ENCODE data around the gene CCNY.

DNA sequence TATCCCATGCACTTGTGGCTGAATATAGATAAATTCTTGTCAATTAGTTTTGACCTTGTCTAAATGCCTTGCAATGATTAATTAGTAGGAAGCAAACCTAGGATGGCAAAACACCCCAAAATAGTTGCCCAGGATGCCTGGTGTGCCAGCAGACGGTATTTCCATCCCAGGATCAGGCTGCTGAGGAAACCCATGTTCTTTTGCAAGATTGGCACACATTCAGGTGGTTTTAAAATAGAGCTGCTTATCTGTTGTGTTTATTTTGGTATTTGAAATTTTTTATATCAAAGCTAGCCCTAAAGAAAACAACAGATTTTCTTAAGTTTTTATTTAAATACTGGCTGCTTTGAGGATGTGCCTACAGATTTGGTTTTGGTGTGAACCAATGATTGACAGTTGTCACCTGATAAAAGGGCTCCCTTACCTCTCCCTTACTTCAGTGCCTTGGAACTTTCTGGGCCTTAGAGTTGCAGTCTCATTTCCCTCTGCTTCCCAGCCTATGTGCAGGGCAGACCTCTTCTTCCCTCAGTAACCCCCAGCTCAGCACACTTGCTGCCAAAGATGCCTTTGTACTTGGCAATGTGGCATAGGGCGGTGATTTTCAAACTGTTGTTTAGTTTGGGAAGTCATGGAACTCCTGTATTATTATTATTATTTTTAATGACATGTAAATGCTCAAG, 54.0 kb downstream of the CCNY start:
- TF ChIP-seq, protein P1, sequence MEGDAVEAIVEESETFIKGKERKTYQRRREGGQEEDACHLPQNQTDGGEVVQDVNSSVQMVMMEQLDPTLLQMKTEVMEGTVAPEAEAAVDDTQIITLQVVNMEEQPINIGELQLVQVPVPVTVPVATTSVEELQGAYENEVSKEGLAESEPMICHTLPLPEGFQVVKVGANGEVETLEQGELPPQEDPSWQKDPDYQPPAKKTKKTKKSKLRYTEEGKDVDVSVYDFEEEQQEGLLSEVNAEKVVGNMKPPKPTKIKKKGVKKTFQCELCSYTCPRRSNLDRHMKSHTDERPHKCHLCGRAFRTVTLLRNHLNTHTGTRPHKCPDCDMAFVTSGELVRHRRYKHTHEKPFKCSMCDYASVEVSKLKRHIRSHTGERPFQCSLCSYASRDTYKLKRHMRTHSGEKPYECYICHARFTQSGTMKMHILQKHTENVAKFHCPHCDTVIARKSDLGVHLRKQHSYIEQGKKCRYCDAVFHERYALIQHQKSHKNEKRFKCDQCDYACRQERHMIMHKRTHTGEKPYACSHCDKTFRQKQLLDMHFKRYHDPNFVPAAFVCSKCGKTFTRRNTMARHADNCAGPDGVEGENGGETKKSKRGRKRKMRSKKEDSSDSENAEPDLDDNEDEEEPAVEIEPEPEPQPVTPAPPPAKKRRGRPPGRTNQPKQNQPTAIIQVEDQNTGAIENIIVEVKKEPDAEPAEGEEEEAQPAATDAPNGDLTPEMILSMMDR (IDR thresholded peaks at IDR 0.05) = no peak
- no peak for TF ChIP-seq POLR2A (IDR thresholded peaks at IDR 0.05)

Data from Peyer's patch (tissue), 4 donors.